GM12865 (cell line): Measurements from ENCODE around the gene GLTP.
"Not testable (repeated sequence)": the region's sequence is repeated elsewhere in the genome, so short reads cannot be mapped to it uniquely, and the experiment has no call there.

Source experiments
- DNase-seq: peaks from one replicate; pipeline ENCODE4 v3.0.0; 2010; ENCODE audit warnings: low read depth
- H3K4me3 ChIP-seq: 2 replicates; pipeline ENCODE4 v1.5.1; 2011; ENCODE audit warnings: mild to moderate bottlenecking, low read depth, low read length, control low read depth
- TF ChIP-seq, protein P1 (sequence below): IDR thresholded peaks from 2 replicates; pipeline ENCODE4 v1.5.1; 2011; ENCODE audit warnings: low read length, control low read depth, low read depth, inconsistent platforms; ENCODE audit not compliant: insufficient read depth; ENCODE audit errors: missing control alignments

Gene GLTP

DNA sequence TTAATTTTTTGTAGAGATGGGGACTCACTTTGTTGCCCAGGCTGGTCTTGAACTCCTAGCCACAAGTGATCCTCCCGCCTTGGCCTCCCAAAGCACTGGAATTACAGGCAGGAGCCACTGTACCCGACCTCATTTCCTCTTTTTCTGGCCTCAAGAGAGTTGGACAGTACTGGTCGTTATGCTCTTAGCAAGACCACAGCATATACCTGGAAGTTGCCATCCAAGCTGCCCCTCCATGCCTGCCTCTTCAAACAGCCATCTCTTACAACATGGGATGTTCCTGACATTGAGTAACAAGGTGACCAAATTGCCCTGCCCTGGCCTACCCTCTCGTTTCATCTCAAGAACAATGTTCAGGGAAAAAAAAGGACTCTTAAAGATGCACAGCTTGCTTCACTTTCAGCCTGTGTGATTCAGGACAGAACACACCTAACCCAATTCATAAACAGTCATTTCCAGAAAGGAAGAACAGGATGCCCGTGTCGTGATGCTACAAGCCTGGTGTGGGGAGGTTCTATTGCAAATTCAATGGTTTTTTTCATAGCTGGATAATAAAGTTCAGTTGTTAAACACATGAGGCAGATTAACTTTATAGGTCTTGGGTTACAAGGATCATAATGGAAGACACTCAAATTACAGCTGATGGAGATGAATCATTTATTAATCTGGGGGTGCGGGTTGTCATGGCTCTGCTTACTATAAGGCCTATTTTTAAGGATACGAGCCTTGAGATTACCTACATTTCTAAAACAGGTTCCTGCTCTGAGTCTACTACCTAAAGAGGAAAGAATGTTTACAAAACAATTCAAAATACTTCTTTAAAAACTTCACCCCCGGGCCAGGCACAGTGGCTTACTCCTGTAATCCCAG, 11.9 kb downstream of the GLTP start:
- no peak overlapping the region for H3K4me3 ChIP-seq
- peak; percentile 53 for DNase-seq
- TF ChIP-seq, protein P1, sequence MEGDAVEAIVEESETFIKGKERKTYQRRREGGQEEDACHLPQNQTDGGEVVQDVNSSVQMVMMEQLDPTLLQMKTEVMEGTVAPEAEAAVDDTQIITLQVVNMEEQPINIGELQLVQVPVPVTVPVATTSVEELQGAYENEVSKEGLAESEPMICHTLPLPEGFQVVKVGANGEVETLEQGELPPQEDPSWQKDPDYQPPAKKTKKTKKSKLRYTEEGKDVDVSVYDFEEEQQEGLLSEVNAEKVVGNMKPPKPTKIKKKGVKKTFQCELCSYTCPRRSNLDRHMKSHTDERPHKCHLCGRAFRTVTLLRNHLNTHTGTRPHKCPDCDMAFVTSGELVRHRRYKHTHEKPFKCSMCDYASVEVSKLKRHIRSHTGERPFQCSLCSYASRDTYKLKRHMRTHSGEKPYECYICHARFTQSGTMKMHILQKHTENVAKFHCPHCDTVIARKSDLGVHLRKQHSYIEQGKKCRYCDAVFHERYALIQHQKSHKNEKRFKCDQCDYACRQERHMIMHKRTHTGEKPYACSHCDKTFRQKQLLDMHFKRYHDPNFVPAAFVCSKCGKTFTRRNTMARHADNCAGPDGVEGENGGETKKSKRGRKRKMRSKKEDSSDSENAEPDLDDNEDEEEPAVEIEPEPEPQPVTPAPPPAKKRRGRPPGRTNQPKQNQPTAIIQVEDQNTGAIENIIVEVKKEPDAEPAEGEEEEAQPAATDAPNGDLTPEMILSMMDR = no peak

DNA sequence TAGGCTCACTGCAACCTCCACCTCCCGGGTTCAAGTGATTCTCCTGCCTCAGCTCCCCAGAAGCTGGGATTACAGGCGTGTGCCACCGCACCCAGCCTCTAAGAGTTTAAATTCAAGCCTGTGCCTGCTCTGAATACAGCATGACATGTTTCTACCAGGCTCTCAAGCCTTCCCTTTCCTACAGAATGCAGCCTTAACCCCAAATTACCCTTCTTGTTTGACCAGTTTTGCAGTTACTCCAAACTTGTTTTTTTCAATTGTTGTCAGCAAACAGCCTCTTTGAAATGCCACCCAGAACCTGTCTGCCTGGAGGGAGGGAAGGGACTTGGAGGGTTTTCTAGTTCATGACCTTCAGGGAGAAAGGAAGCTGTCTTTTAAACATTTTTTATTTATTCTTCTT, 15.4 kb downstream of the GLTP start:
- no peak for DNase-seq
- TF ChIP-seq, protein P1 = no peak
- no peak overlapping the region for H3K4me3 ChIP-seq

DNA sequence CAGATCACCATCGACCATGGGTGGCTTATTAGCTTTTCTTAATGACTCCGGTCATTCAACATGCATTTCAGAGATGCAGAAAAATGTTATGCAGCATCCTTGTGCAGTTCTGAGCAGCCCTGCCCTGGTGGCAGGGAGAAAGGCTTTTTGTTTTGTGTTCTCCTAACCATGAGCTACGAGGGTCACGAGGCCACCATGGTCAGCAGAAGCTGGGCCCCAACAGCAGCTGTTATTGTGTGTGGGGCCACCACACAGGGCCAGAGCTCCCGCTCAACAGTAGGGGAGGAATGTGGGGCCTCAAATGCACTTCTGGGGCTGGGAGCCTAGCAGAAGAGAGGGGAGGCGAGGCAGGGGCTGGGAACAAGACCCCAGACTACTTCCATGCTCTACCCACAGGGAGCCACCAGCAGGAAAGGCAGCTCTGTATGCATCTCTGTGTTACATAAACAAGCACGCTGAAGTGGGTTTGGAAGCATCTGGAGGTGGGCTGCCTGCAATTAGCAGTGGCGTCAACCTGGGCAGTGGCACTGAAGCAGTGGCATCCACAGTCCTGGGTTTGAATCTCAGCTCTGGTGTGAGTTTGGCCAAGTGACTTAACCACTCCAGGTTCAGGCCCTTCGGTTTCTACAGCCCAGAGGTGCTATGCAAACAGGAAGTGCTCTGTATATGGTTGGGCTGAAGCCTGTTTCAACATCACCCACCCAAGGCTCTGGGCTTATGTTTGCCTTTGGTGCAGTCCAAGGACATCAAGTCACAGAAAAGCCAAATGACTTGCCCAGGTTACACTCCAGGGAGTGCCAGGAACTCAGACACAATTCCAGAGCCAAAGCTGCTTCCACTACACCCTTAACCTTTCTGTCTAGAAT, 16.3 kb downstream of the GLTP start:
- no peak overlapping the region for H3K4me3 ChIP-seq
- TF ChIP-seq, protein P1 = no peak
- peak; percentile 40 for DNase-seq

DNA sequence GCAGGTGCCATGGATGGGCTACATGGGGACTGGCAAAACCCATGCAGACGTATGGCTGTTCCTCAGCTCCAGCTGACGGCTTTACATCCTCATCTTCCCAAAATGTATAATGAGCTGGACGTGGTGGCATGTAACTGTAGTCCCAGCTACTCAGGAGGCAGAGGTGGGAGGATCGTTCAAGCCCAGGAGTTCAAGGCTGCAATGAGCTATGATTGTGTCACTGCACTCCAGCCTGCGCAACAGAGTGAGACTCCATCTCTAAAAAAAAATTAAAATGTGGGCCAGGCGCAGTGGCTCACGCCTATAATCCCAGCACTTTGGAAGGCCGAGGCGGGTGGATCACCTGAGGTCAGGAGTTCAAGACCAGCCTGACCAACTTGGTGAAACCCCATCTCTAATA, 17.9 kb downstream of the GLTP start:
- H3K4me3 ChIP-seq, DNase-seq: not testable (repeated sequence)

DNA sequence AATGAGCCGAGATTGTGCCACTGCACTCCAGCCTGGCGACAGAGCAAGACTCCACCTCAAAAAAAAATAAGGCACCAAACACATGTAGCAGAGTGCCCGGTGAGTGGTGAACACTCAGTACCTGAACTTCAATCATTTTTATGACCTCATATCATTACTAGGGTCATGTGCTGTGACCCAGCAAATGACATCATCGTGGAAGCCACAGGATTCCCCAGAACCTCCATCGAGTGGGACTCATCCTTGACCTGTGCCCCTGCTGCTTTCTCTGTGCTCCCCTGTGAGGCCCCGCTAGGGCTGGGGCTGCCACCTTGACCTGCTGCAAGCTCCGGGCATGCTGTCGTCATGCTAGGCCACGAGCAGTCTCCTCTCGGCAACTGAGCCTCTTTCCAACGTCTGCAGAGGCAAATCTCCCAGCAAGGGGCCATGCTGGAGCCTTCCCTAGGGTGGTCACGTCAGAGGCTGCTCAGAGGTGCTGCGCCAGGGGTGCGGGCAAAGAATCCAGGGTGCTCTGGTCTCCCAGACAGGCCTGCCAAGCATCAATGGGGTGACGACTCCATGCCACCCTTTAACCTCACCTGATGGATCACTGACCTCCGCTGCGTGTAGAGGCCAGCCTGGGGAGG, 18.5 kb downstream of the GLTP start:
- no peak for DNase-seq
- H3K4me3 ChIP-seq = no peak overlapping the region
- TF ChIP-seq, protein P1 = no peak

DNA sequence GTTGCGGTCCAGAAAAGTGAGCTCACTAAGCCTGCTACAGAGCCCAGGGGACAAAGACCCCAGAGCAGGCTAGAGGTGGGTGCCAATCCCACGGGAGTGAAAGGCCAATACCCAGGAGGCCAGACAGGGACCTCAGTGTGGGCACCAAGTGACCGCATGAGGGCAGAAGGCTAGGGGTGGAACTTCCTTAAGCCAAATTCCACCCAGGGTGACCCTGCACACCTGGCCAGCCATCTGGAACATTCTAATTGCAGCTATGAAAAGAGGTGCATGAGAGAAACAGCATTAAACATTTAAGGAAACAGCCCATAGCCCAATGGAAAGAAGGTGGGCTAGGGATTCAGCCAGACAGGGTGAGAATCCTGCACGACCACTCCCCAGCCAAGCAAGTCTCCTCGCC, 19.4 kb downstream of the GLTP start:
- TF ChIP-seq, protein P1 = no peak
- H3K4me3 ChIP-seq = no peak overlapping the region
- DNase-seq = no peak

DNA sequence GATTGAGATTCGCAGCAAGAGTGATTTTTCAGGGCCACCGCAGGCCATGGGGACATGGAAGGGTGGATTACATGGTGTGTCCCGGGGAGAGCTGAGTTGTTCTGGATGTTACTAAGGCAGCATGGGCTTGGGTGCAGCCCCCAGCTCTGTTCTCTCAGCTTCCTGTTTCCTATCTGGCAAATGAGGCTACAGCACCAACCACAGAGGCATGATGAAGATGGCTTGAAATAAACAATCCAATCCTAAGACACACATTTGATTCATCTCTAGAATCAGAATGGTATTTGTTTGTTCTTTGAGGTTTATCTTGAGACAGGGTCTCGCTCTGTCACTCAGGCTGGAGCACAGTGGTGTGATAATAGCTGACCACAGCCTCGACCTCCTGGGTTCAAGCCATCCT, 21.6 kb downstream of the GLTP start:
- H3K4me3 ChIP-seq = no peak overlapping the region
- no peak for DNase-seq
- TF ChIP-seq, protein P1 = no peak
